SK-N-SH (cell line): ENCODE results near the gene MME. TPM values are rescaled to one million over a fixed set of nuclear protein-coding genes. Genes with fewer than 3 reads are reported as not detected.

ENCODE experiments used
- CTCF ChIA-PET: fragments of 300-600, 350-600 bp; formaldehyde crosslinking; extraction: SDS; loops from one replicate; lab custom pipeline; 2021; lab: Yijun Ruan, JAX
- POLR2A ChIA-PET: fragments of 350-600 bp; sonication (Branson Sonifier 250); formaldehyde crosslinking; extraction: SDS; loops from one replicate; lab custom pipeline; 2020; ENCODE audit warnings: antibody characterized with exemption, inconsistent platforms; lab: Yijun Ruan, JAX
- DNase-seq: peaks from one replicate; pipeline ENCODE4 v3.0.0; 2012
- H2AFZ ChIP-seq: fragments of 200-600 bp; sonication (generic); 2 replicates; pipeline ENCODE4 v1.8.1; 2016; ENCODE audit warnings: antibody characterized with exemption, mild to moderate bottlenecking, low read depth
- H3F3A ChIP-seq: fragments of 200-600 bp; sonication (generic); replicated peaks from 2 replicates; pipeline ENCODE3; 2016; ENCODE audit warnings: antibody characterized with exemption, mild to moderate bottlenecking; ENCODE audit not compliant: insufficient read depth
- H3K27ac ChIP-seq, 2 experiments: fragments of 200-500 bp in 1 of 2; fragments of 200-600 bp in 1 of 2; sonication (Bioruptor generic) in 1 of 2; sonication (generic), shearing (Covaris generic) in 1 of 2; 2 replicates each; pipeline versions ENCODE4 v1.5.1 to v1.6.1; 2014 to 2016; ENCODE audit warnings: low read depth in 2 of 2, inconsistent platforms in 1 of 2, low read length in 1 of 2, mild to moderate bottlenecking in 1 of 2, mixed read lengths in 1 of 2
- H3K27me3 ChIP-seq: fragments of 200-600 bp; sonication (generic), shearing (Covaris generic); 2 replicates; pipeline ENCODE4 v1.6.1; 2016; ENCODE audit warnings: mixed run types; ENCODE audit not compliant: insufficient read depth
- H3K36me3 ChIP-seq, 2 experiments: fragments of 200-500 bp in 1 of 2; fragments of 200-600 bp in 1 of 2; sonication (Bioruptor generic) in 1 of 2; sonication (generic) in 1 of 2; replicated peaks in 1 of 2; 2 replicates each; pipeline versions ENCODE3 to v1.5.1; 2014 to 2016; ENCODE audit warnings: low read length in 1 of 2, mild to moderate bottlenecking in 1 of 2; ENCODE audit not compliant: insufficient read depth in 2 of 2, control insufficient read depth in 1 of 2
- H3K4me1 ChIP-seq, 2 experiments: fragments of 200-500 bp in 1 of 2; fragments of 200-600 bp in 1 of 2; sonication (Bioruptor generic) in 1 of 2; sonication (generic), shearing (Covaris generic) in 1 of 2; 2 replicates each; pipeline versions ENCODE4 v1.5.1 to v1.6.1; 2014 to 2016; ENCODE audit warnings: low read depth in 1 of 2, low read length in 1 of 2, mixed run types in 1 of 2; ENCODE audit not compliant: insufficient read depth in 2 of 2, control insufficient read depth in 1 of 2
- H3K4me2 ChIP-seq: fragments of 200-600 bp; sonication (generic), shearing (Covaris generic); 2 replicates; pipeline ENCODE4 v1.6.1; 2017; ENCODE audit warnings: mixed run types
- H3K4me3 ChIP-seq, 2 experiments: fragments of 200-500 bp in 1 of 2; fragments of 200-600 bp in 1 of 2; sonication (Bioruptor generic) in 1 of 2; sonication (generic), shearing (Covaris generic) in 1 of 2; 2 replicates each; pipeline versions ENCODE4 v1.5.1 to v1.8.1; 2014 to 2016; ENCODE audit warnings: low read depth in 2 of 2, inconsistent platforms in 1 of 2, low read length in 1 of 2, mild to moderate bottlenecking in 1 of 2, mixed read lengths in 1 of 2, moderate library complexity in 1 of 2
- H3K79me2 ChIP-seq: fragments of 200-600 bp; sonication (generic); 2 replicates; pipeline ENCODE4 v1.8.1; 2017; ENCODE audit warnings: mild to moderate bottlenecking; ENCODE audit not compliant: insufficient read depth
- H3K9ac ChIP-seq: fragments of 200-600 bp; sonication (generic); 2 replicates; pipeline ENCODE4 v1.6.1; 2017; ENCODE audit warnings: mixed run types
- H3K9me2 ChIP-seq: fragments of 200-600 bp; sonication (generic); 2 replicates; pipeline ENCODE4 v1.6.1; 2017; ENCODE audit warnings: mixed run types
- H3K9me3 ChIP-seq: fragments of 200-600 bp; sonication (generic); 2 replicates; pipeline ENCODE4 v1.6.1; 2017; ENCODE audit warnings: mixed run types, mild to moderate bottlenecking, moderate library complexity
- H4K20me1 ChIP-seq: fragments of 200-600 bp; sonication (generic); 2 replicates; pipeline ENCODE4 v1.6.1; 2017; ENCODE audit warnings: mild to moderate bottlenecking, mixed run types; ENCODE audit not compliant: insufficient read depth
- FOXJ3 ChIP-seq: sonication (generic); formaldehyde crosslinking; IDR thresholded peaks from 2 replicates; pipeline ENCODE4 v1.5.1; 2020; ENCODE audit warnings: mild to moderate bottlenecking, missing genetic modification reagents
- GATA2 ChIP-seq: sonication (generic); formaldehyde crosslinking; IDR thresholded peaks from 2 replicates; pipeline ENCODE4 v1.5.0; 2020; ENCODE audit warnings: mild to moderate bottlenecking, missing genetic modification reagents
- MXI1 ChIP-seq: IDR thresholded peaks from 2 replicates; pipeline ENCODE4 v1.6.1; 2012; ENCODE audit warnings: mild to moderate bottlenecking, low read depth, low read length, improper control_type of control experiment
- NFIC ChIP-seq: IDR thresholded peaks from 2 replicates; pipeline ENCODE4 v1.4.0; 2012; ENCODE audit warnings: borderline replicate concordance
- POLR2AphosphoS5 ChIP-seq: IDR thresholded peaks from 2 replicates; pipeline ENCODE4 v1.6.1; 2012; ENCODE audit warnings: low read depth, low read length
- RXRA ChIP-seq: IDR thresholded peaks from 2 replicates; pipeline ENCODE4 v1.4.0; 2012; ENCODE audit warnings: low read depth, mild to moderate bottlenecking, borderline replicate concordance
- SIN3A ChIP-seq: IDR thresholded peaks from 2 replicates; pipeline ENCODE4 v1.6.1; 2012; ENCODE audit warnings: low read depth, mild to moderate bottlenecking, low read length, moderate library complexity, borderline replicate concordance
- TEAD4 ChIP-seq: IDR thresholded peaks from 2 replicates; pipeline ENCODE4 v1.4.0; 2012; ENCODE audit warnings: mild to moderate bottlenecking, borderline replicate concordance; ENCODE audit not compliant: insufficient read depth
- ZBTB33 ChIP-seq: IDR thresholded peaks from 2 replicates; pipeline ENCODE4 v1.4.0; 2012; ENCODE audit warnings: low read depth, borderline replicate concordance
- WGBS: methylation state at CpG from one replicate; pipeline ENCODE4 v1.1.6; 2017; ENCODE audit warnings: low lambda C conversion rate; 5-methylcytosine and 5-hydroxymethylcytosine counted together
- polyA plus RNA-seq, 3 experiments: library from polyadenylated mRNA; depleted of rRNA; stranded (reverse); fragments of >200 nt; gene quantifications; 2 replicates each; pipeline ENCODE4 v1.2.3, GENCODE V29; 2012

The MME gene
- polyA plus RNA-seq, 1 of the 3 experiments (the other 2 are of a cell fraction) = 167 TPM

- no peak overlapping the region for H2AFZ ChIP-seq
- H3F3A ChIP-seq = no peaks in the 10 kb centered on the region
- POLR2A ChIA-PET = no interaction called here
- H3K9ac ChIP-seq = no peak overlapping the region
- no peaks in the 10 kb centered on the region for H3K9me2 ChIP-seq
- no peak overlapping the region for H3K4me2 ChIP-seq
- DNase-seq = no peak
- H3K4me1 ChIP-seq = no peaks in the 10 kb centered on the region
- H3K27me3 ChIP-seq = no peaks in the 10 kb centered on the region
- CTCF ChIA-PET = no interaction called here
- no peaks in the 10 kb centered on the region for H3K79me2 ChIP-seq
- H3K9me3 ChIP-seq = no peaks in the 10 kb centered on the region
- no peaks in the 10 kb centered on the region for H4K20me1 ChIP-seq
- no peaks in the 10 kb centered on the region for H3K36me3 ChIP-seq
- no peak overlapping the region for H3K27ac ChIP-seq
- TF ChIP-seq ZBTB33 = no peak
- TF ChIP-seq, all 33 proteins: peak for 0
- H3K4me3 ChIP-seq = no peak overlapping the region
These were observed 124.7 kb downstream of the MME start for GRCh38 chr3:155204851-155205250.

GRCh38 chr3:155208183-155208800 lies 128.2 kb downstream of the MME start:
- CTCF ChIA-PET = no interaction called here
- Histone ChIP-seq H3K27ac (no peak overlapping the region), H3K4me1 (no peaks in the 10 kb centered on the region), H3K79me2 (no peaks in the 10 kb centered on the region), H3K36me3 (no peaks in the 10 kb centered on the region), H3K9me2 (no peaks in the 10 kb centered on the region), H2AFZ (no peak overlapping the region), H3K4me3 (no peak overlapping the region), H3K9ac (no peak overlapping the region), H3K9me3 (no peaks in the 10 kb centered on the region), H3K4me2 (no peak overlapping the region), H3F3A (no peaks in the 10 kb centered on the region), H3K27me3 (no peaks in the 10 kb centered on the region), H4K20me1 (no peaks in the 10 kb centered on the region)
- DNase-seq = no peak
- POLR2A ChIA-PET = no interaction called here
- 29% methylated on average over 4 of the region's 4 CpGs for WGBS
- TF ChIP-seq TEAD4 (no peak), ZBTB33 (no peak), FOXJ3 (CRISPR knock-in tag) (no peak), POLR2AphosphoS5 (no peak), SIN3A (no peak), GATA2 (CRISPR knock-in tag) (no peak), MXI1 (no peak), NFIC (no peak), RXRA (no peak)
